ENCODE data around the gene ASCC3.

Gene ASCC3

GRCh38 chr6:100549406-100550167 lies 331.5 kb downstream of the ASCC3 start:
- DNase-seq (ENCODE audit: extremely low spot score, insufficient read length, low read depth) (no peak), FAIRE-seq (no peak)

- DNase-seq (ENCODE audit: extremely low spot score, insufficient read length, low read depth): no peak
- FAIRE-seq: no peak
Observed at GRCh38 chr6:100538086-100538485, 343.0 kb downstream of the ASCC3 start.

DNA sequence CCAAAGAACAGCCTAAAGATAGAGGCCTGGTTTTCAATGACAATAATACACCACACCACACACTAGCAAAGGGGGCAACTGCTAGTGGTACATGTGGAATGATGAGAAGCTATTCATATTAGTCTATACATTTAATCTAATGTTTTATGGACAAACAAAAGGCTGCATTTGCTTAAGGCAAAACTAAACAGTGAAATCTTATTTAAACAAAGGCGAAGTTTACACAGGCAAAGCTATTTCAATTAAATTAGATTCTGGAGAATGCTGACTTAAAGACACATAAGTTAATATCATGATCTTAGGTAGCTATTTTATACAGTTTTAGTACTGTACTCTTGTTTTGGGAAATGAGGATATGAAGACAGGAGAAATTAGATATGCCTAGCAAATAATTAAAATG lies 362.5 kb downstream of the ASCC3 start:
- no peak for FAIRE-seq
- DNase-seq (ENCODE audit: extremely low spot score, insufficient read length, low read depth): no peak

DNA sequence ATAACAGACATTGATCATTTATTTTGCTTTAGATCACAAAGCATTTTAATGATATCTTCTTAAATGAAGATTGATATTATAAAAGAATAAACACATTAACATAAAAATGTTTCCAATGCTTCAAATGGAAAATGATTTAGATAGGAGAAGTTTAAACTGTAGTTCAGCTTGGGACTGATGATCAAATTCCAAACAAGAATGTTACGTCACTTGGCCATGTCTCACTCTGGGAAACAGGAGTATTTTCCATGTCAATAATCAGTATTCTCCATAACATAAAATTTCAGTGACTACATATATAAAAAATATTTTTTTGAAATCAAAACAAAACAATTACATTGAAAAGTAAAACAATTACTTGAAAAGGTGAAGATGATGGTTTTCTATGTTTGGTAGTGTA lies 363.5 kb downstream of the ASCC3 start:
- no peak for FAIRE-seq
- DNase-seq (ENCODE audit: extremely low spot score, insufficient read length, low read depth): no peak

GRCh38 chr6:100517106-100517505 lies 364.0 kb downstream of the ASCC3 start:
- FAIRE-seq: no peak
- DNase-seq (ENCODE audit: extremely low spot score, insufficient read length, low read depth): no peak

GRCh38 chr6:100514660-100515059 lies 366.5 kb downstream of the ASCC3 start:
- FAIRE-seq (no peak), DNase-seq (ENCODE audit: extremely low spot score, insufficient read length, low read depth) (no peak)

DNA sequence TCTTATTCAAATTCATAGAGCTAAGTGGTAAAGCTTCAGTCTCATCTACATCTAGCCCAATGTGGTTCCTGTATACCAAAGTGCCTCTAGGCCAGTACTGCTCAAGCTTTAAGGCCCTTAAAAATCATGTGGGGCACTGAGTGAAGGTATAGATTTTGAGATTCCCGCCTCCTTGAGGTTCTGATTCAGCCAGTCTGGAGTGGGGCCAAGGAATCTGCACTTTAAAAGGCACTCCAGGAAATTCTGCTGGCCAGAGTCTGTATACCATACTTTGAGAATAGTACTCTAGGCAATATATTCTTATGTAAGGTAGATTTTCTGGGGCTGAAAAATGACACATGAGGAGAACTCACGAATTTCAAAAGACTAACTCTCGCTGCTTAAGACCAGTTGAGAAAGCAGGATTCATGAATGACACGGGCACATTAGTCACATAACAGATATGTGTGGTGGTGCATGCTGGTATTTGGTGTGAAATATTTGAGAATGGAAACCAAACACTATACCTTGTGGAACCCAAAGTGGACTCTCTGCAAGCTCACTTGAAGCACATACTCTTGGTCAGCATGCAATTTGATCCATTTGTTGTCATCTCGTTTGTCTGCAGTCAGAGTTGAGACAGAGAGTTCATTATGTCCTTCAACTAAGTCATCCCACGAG lies 368.8 kb downstream of the ASCC3 start:
- DNase-seq (ENCODE audit: extremely low spot score, insufficient read length, low read depth): no peak
- FAIRE-seq: no peak

DNA sequence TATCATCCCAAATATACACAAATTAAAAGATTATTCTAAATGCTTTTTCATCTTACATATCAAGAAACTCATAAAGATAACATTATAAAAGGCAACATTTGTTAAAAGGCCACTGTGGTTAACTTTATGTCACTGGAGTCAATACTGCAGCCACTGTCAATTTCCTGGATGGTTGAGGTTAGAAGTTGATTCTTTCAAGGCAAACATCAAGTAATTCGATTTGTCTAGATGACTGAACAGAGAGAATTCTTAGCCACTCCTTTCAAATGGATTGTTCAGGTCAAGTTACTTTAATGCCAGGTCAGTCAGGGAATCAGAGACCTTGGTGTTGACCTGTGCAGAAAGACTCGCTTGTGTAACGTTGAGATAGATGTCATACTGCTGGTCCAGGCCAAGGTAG lies 372.0 kb downstream of the ASCC3 start:
- FAIRE-seq (no peak), DNase-seq (ENCODE audit: extremely low spot score, insufficient read length, low read depth) (no peak)

GRCh38 chr6:100506651-100507050 lies 374.5 kb downstream of the ASCC3 start:
- DNase-seq (ENCODE audit: extremely low spot score, insufficient read length, low read depth) (no peak), FAIRE-seq (no peak)

- FAIRE-seq (no peak), DNase-seq (ENCODE audit: extremely low spot score, insufficient read length, low read depth) (no peak)
Observed at GRCh38 chr6:100504786-100505737, 376.1 kb downstream of the ASCC3 start.

DNA sequence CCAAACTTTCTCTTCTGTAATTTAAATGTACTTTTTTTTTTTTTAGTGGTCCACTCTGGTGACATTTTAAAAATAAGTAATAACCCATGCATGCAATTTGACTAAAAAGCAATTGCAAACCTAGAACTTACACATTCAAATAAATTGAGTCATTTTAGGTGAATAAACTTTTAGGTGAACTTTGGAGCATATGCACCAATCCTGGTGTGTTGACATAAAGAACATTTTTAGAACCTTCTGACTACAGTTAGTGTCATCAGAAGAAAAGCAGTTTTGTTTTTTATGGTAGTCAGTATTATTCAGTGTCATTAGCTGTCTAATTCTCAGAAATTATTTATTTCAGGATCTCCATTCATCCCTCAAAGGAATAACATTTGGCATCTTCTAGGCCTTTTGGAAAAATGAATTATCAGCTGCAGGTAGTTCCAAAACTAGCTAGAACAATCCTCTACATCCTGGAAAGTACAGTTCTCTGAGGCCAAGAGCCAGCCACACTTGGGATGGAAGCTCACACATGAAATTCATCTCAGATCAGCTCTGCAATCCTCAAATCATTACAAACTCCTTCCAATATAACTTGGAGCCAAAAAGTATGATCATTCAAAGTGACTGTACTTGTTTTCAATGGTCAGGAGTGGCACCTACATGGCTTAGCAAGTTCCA lies 378.0 kb downstream of the ASCC3 start:
- no peak for FAIRE-seq
- DNase-seq (ENCODE audit: extremely low spot score, insufficient read length, low read depth): no peak

DNA sequence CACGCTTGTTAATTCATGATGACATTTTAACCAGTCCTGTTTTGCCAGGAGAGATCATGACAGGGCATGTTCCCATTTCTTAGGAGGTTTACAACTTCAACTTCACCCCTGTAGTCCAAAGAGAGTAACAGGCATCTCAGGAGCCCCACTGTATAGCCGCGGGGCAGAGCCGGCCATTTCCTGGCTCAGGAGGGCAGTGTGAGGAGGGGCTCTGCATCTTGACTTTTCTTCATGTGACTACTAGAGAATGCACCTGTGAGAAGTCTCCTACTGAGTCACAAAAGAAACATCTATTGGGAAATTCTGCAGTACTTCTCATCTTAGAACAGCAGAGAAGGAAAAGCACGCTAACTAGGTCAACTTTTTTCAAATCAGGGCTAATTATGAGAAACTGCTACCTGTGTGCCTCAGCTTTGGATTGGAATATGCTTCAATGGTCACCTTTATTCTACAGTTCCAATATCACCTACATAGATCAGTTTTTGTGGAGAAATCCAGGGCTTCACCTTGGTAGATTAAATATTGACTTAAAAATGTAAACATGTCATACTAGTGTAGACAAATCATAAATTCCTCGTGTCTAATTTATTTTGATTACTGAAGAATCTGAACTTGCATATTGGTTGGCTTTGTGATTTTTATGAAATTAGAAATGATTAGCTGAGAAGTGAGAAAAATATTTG lies 387.8 kb downstream of the ASCC3 start:
- DNase-seq (ENCODE audit: extremely low spot score, insufficient read length, low read depth) (no peak), FAIRE-seq (no peak)

DNA sequence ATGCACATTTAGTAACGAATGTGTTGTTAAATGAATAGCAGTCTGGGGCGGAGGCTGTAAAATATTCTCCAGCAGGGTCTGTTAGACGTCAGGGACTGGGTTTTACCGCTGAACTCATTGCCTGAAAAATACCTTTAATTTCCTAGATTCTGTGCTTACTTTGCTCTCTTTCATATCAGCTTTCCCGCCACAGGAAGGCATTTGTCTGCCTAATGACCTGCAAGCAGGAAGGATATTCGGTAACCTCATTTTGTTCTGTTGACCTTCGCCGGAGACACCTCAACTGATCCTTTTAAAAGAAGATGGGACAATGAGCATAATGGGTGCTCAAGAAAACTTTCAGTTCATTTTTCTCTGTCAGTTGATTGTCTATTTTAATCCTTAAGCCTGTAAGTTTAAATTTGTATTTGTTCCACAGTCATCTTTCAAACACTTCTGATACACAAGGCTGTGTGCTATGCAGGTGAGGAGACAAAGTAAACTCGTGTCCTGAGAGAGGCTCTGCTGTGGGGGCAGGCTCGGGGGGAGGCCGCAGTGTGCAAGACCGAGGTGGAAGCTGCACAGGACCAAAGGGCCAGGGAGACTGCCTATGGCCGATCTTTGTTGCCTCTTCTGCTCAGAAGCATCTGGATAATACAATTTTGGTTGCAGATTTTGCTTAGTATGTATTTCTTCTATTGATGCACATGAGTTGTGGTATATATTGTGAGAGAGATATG lies 389.0 kb downstream of the ASCC3 start:
- no peak for FAIRE-seq
- DNase-seq (ENCODE audit: extremely low spot score, insufficient read length, low read depth): no peak

DNA sequence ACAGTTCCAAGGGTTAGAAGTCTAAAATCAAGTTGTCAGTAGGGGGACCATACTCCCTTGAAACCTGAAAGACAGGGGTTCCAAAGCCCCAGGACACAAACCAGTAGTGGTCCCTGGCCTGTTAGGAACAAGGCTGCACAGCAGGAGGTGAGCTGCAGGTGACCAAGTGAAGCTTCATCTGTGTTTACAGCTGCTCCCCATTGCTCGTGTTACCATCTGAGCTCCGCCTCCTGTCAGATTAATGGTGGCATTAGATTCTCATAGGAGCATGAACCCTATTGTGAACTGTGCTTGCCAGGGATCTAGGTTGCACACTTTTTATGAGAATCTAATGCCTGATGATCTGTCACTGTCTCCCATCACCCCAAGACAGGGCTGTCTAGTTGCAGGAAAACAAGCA lies 391.1 kb downstream of the ASCC3 start:
- FAIRE-seq (no peak), DNase-seq (ENCODE audit: extremely low spot score, insufficient read length, low read depth) (no peak)

- FAIRE-seq: no peak
- no peak for DNase-seq (ENCODE audit: extremely low spot score, insufficient read length, low read depth)
Observed at GRCh38 chr6:100488244-100488643, 392.9 kb downstream of the ASCC3 start.

DNA sequence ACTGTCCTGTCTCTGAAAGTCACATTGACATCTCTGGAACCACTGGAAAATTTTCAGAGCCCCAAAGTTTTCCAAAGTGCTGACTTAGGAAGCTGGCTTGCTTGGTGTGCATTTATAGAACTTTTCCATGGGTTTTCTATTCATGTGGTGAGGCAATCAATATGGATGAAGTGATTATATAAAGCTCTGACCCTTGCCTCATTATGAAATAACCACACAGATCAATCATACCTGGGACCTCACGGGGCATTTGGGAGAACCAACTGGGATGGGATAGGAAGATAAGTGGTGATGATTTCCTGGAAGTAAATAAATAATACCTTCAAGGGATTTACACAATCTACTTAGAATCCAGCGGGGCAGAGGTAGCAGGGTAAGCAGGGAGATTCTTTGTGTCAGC lies 393.5 kb downstream of the ASCC3 start:
- DNase-seq (ENCODE audit: extremely low spot score, insufficient read length, low read depth) (no peak), FAIRE-seq (no peak)

DNA sequence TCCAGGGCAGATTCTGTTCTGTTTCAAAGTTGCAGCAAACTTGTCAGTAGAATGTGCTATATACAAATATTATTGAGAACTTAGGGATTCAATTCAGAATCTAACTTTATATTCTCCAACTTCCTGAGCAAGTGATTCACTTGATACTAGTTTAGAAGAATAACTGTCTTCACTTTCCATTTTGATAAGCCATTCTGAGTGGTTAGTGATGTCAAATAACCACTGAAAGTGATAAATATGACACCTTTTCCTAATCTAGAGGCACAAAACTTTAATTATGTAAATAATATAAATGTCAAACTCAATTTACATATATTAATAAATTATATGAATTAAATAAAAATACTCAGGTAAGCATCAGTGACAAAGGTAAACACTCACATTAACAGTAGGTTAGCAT lies 395.9 kb downstream of the ASCC3 start:
- DNase-seq (ENCODE audit: extremely low spot score, insufficient read length, low read depth) (no peak), FAIRE-seq (peak; percentile 5)

DNA sequence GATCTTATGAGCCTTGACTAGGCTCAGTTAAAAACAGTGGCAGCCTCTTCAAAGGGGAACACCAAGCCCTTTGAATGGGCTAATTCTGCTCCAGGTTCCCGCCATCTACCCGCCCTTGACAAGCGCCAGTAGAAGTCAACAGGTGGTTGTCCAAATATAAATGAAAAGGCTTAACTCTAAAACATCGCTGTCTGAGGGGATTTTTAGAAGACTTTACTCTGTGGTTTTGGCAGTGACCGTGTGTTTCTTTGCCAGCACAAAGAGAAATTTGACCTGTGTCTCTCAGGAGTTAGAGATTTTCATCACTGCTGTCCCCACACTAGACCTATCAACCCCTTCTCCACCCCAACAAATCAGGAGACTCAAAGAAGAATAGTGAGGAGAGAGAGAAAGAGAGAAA lies 396.7 kb downstream of the ASCC3 start:
- DNase-seq (ENCODE audit: extremely low spot score, insufficient read length, low read depth) (no peak), FAIRE-seq (peak; percentile 18)

DNA sequence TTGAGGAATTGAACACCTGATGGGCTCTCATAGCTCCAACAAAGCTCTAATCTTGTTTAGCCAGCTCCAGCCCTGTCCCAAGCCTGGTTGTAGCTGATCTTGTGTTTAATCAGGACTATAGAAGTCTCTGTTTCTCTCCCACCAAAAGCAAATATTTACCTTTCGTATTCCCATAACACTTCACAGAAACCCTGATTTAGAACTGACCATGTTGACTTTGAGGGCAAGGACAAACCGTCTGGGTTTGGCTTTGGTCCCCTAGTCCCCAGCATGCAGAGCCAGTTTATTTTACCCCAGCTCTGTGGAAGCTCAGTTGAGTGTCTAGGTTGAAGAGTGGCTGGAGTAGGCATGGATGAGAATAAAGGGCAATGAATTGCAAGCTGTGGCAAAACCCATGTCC lies 398.4 kb downstream of the ASCC3 start:
- DNase-seq (ENCODE audit: extremely low spot score, insufficient read length, low read depth) (no peak), FAIRE-seq (no peak)
